Activated CD4-positive, alpha-beta T cell treated with anti-CD3 and anti-CD28 coated beads, Interleukin-2, amount 50 U/mL, for 4 hours (primary cell): ENCODE measurements around the gene MGST1.

Experiments used
- DNase-seq, 2 experiments: peaks; one replicate each; pipeline ENCODE4 v3.0.0-alpha.2; 2020

The MGST1 gene

GRCh38 chr12:16347391-16348298 lies at the start of gene MGST1:
Gene MGST1 (plus strand): TSS chr12:16347645. CDS start chr12:16354253, 6,608 bp downstream.
- DNase-seq: no peak

GRCh38 chr12:16299403-16299802 lies 48.0 kb upstream of the MGST1 start:
- no peak for DNase-seq

- DNase-seq: no peak
Measured at GRCh38 chr12:16300122-16300521, 47.3 kb upstream of the MGST1 start.

- no peak for DNase-seq
Measured at GRCh38 chr12:16300736-16301135, 46.7 kb upstream of the MGST1 start.

- no peak for DNase-seq
Measured at GRCh38 chr12:16303939-16304338, 43.5 kb upstream of the MGST1 start.

GRCh38 chr12:16307856-16308475 lies 39.5 kb upstream of the MGST1 start:
- DNase-seq: no peak

- DNase-seq: no peak
Measured at GRCh38 chr12:16310934-16311333, 36.5 kb upstream of the MGST1 start.

- no peak for DNase-seq
Measured at GRCh38 chr12:16323010-16323409, 24.4 kb upstream of the MGST1 start.

- DNase-seq: no peak
Measured at GRCh38 chr12:16323638-16324037, 23.8 kb upstream of the MGST1 start.

- DNase-seq: no peak
Measured at GRCh38 chr12:16324272-16324671, 23.2 kb upstream of the MGST1 start.

GRCh38 chr12:16324772-16325171 lies 22.7 kb upstream of the MGST1 start:
- DNase-seq: no peak

- DNase-seq: no peak
Measured at GRCh38 chr12:16325426-16325825, 22.0 kb upstream of the MGST1 start.

- DNase-seq: no peak
Measured at GRCh38 chr12:16327963-16328362, 19.5 kb upstream of the MGST1 start.

- no peak for DNase-seq
Measured at GRCh38 chr12:16329594-16329993, 17.9 kb upstream of the MGST1 start.

GRCh38 chr12:16330560-16330959 lies 16.9 kb upstream of the MGST1 start:
- DNase-seq: no peak

- DNase-seq: no peak
Measured at GRCh38 chr12:16331998-16332397, 15.4 kb upstream of the MGST1 start.

GRCh38 chr12:16335838-16336237 lies 11.6 kb upstream of the MGST1 start:
- DNase-seq: no peak

GRCh38 chr12:16344269-16344668 lies 3.2 kb upstream of the MGST1 start:
- no peak for DNase-seq

GRCh38 chr12:16345105-16345504 lies 2.3 kb upstream of the MGST1 start:
- no peak for DNase-seq

GRCh38 chr12:16346958-16347357 lies 487 bp upstream of the MGST1 start:
- no peak for DNase-seq

- no peak for DNase-seq
Measured at GRCh38 chr12:16348435-16349130, 1.1 kb downstream of the MGST1 start.

- no peak for DNase-seq
Measured at GRCh38 chr12:16349131-16349460, 1.7 kb downstream of the MGST1 start.

GRCh38 chr12:16350682-16351081 lies 3.2 kb downstream of the MGST1 start:
- DNase-seq: no peak

GRCh38 chr12:16352481-16352880 lies 5.0 kb downstream of the MGST1 start:
- no peak for DNase-seq
